NCI-H446 (cell line): ENCODE measurements around the gene EXO1.
A peak's percentile ranks its signal among the peaks of the same experiment; 100 is the strongest.

Source experiments
- DNase-seq, 2 experiments: peaks; one replicate each; lab custom pipeline; 2025; lab: John Stamatoyannopoulos, UW

The EXO1 gene

DNA sequence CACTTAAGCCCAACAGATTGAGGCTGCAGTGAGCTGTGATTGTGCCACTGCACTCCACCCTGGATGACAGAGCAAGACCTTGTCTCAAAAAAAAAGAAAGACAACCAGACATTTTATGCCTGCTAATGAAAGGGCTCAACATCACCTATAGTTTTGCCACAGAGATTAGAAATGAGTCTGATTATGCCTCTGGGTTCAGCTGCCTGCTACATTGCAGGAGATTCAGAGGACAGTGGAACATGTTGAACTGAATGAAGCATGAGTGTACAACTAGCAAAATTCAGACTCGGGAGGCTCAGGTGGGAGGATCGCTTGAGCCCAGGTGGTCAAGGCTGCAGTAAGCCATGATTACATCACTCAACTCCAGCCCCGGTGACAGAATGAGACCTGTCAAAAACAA lies 46.0 kb downstream of the EXO1 start:
- no peak for DNase-seq

DNA sequence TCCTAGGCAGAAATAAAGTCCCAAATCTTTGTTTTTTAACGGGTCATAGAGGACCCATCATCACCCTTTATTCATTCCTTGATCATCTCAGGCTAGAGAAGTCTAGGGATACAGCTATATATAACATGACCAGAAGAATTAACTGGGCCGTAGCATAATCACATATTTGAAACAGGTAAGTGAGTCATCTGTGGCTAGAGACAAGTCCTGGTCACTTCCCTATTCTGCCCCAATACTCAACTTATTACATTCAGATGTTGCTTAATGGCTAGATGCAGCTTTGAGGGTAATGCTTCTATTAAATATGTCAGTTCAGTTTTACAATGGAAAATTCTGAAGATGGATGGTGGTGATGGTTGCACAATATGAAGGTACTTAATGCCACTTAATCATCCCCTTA lies 47.0 kb downstream of the EXO1 start:
- DNase-seq: no peak

- no peak for DNase-seq
Observed at GRCh38 chr1:241896670-241896962, 48.6 kb downstream of the EXO1 start.

DNA sequence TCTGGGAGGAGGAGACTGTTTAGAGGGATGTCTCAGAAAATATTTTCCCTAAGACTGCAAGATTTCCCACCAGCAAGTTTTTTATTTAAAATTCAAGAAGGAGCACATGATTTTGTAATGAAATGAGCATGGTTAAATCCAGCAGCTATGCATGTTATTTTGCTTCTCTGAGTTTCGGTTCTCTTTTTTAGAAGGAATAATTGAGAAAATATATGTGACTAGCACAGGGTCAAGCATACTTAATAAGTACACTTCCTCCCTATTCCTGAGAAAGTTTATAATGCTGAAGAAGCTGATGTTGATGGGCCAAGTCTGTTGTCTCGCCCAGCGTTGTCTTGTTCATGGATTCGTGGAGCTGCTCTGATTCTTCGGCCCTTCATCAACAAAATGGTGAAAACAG lies 51.2 kb downstream of the EXO1 start:
- DNase-seq: no peak

- no peak for DNase-seq
Observed at GRCh38 chr1:241900381-241900780, 52.4 kb downstream of the EXO1 start.

GRCh38 chr1:241902391-241903065 lies 54.5 kb downstream of the EXO1 start:
- DNase-seq: no peak

DNA sequence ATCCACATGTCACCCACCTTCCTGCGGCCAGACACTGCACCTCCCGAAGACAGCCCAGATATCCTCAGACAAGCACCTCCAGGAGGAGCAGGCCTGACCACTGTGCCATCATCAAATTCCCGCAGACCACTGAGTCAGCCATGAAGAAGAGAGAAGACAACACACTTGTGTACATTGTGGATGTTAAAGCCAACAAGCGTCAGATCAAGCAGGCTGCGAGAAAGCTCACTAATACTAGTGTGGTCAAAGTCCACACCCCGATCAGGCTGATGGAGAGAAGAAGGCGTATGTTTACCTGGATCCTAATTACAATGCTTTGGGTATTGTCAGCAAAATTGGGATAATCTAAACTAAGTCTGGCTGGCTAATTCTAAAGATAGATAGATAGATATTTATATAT lies 68.2 kb downstream of the EXO1 start:
- no peak for DNase-seq

DNA sequence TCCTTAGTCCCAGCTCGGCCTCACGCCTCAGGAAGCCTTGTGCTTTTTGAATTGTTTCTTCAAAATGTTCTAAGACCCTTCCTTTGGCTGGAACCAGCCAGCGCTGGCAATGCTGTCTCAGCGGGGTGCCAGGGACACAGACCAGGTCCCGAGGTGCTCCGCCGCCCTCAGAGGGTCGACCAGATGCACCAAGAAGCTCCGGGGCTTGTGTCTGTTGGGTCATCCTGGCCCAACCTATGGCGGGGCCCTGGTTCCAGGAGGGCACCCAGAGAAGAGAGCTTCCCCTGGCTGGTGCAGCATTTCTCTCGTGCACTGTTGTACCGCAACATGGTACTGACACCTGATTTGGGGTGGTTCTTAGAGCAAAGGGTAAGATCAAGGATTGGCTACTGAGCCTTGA lies 69.5 kb downstream of the EXO1 start:
- no peak for DNase-seq

DNA sequence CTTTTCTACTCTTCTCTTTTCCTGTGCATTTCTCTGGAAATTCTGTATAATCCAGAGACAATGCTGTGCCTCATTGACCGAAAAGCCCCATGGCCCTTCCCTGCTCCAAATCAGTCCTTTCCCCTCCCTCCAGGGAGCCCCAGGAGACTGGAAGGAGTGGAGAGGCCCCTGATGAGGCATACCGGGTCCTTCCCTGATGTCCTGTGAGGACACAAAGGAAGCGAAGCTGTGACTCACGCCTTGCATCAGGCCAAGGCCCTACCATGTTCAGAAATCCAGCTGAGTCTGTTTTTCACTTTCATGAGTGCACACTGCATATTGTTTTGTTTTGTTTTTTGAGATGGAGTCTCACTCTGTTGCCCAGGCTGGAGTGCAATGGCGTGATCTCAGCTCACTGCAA lies 70.9 kb downstream of the EXO1 start:
- DNase-seq: no peak

- no peak for DNase-seq
Observed at GRCh38 chr1:241924080-241924808, 76.2 kb downstream of the EXO1 start.

DNA sequence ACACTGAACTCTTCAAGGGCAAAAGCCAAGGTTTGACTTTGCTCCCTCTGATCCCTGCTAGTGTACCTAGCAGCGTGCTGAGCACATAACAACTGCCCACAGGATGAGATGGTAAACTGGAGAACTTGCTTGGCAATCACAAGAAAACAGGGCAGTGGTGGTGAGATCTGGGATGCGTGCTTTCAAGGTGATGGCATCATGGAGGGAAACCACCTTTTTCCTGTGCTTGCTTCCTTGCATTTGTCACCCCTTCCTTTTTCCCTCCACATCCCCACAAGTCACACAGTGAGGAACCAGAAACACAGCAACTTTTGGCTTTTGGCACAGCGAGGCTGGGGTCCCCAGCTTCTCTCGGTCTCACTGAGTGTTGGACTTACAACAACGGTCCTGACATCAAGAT lies 78.1 kb downstream of the EXO1 start:
- no peak for DNase-seq

DNA sequence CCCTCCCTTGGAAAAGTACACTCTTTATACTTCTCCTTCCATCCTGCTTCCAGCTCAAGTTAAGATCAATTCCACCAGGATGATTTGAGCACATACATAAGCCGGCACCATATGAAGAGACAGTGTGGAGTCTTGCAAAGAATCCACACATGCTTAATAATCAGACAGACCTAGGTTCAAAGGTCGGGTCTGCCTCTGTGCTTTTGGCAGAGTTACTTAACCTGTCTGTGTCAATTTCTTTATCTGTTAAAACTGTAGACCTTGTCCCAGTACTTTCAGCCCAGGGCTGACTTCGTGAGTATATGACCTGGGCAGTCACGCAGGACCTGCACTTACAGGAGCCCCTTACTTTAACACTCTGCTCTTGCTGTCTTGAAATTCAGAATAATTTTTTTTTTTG lies 79.3 kb downstream of the EXO1 start:
- no peak for DNase-seq

- DNase-seq: no peak
Observed at GRCh38 chr1:241932845-241933244, 84.8 kb downstream of the EXO1 start.

- DNase-seq: peak in 1 of 2 experiments; percentile 17
Observed at GRCh38 chr1:241934201-241934848, 86.3 kb downstream of the EXO1 start.

GRCh38 chr1:241934866-241935265 lies 86.9 kb downstream of the EXO1 start:
- no peak for DNase-seq
